ENCODE measurements around the gene PSD. TPM values are rescaled to one million over a fixed set of nuclear protein-coding genes. Genes with fewer than 3 reads are reported as not detected.

PSD gene
- total and polyA plus RNA-seq, 9 of the 15 experiments (the other 6 are each of a cell fraction or from before 2014, with no cell fraction given), result 0.11 to 1.7 (median 0.54) TPM; not detected in 2

DNA sequence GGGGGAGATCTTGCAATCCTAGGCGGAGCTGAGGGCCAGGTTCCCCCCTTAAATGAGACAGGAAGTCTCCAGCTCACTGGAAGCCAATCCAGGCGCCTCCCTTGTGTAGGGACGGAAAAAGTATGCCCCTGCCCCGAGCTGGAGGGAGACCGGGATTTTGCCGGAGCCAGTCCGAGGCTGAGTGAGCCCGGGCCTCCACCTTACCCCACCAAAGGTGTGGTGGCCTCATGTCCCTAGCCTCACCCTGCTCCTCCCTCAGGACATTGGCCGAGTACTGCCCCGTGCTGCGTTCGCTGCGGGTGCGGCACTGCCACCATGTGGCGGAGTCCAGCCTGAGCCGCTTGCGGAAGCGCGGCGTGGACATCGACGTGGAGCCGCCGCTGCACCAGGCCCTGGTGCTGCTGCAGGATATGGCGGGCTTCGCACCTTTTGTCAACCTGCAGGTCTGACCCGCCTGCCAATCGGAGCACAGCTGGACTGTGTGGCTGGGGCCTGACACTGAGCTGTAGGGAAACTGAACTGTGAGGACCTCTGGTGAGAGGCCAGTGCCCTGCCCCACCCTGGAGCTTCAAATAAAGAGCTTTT lies 4.1 kb upstream of the PSD start (continued):
- TF ChIP-seq, protein P1, sequence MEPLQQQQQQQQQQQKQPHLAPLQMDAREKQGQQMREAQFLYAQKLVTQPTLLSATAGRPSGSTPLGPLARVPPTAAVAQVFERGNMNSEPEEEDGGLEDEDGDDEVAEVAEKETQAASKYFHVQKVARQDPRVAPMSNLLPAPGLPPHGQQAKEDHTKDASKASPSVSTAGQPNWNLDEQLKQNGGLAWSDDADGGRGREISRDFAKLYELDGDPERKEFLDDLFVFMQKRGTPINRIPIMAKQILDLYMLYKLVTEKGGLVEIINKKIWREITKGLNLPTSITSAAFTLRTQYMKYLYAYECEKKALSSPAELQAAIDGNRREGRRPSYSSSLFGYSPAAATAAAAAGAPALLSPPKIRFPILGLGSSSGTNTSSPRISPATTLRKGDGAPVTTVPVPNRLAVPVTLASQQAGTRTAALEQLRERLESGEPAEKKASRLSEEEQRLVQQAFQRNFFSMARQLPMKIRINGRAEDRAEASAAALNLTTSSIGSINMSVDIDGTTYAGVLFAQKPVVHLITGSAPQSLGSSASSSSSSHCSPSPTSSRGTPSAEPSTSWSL (CRISPR knock-in tag; IDR thresholded peaks at IDR 0.05; ENCODE audit: borderline replicate concordance), result no peak
- TF ChIP-seq TEAD1 (CRISPR knock-in tag; IDR thresholded peaks at IDR 0.05) (peak in 1 of 2 experiments; percentile 62; a peak in 2 of 4 replicates), LARP7 (IDR thresholded peaks at IDR 0.05) (no peak), RUNX1 (IDR thresholded peaks at IDR 0.05; ENCODE audit: low read depth) (no peak), CC2D1A (IDR thresholded peaks at IDR 0.05) (no peak), IRF2 (CRISPR knock-in tag; IDR thresholded peaks at IDR 0.05) (no peak), ZNF12 (CRISPR knock-in tag; IDR thresholded peaks at IDR 0.05) (no peak), CREB1 (IDR thresholded peaks at IDR 0.05) (peak; percentile 51; the same call in 1 of the 2 replicates), CREB1 (CRISPR knock-in tag; IDR thresholded peaks at IDR 0.05) (peak; percentile 62; the same call in 1 of the 2 replicates), BHLHE40 (IDR thresholded peaks at IDR 0.05; ENCODE audit: low read length) (peak; percentile 65), OTX1 (CRISPR knock-in tag; IDR thresholded peaks at IDR 0.05) (no peak)
- TF ChIP-seq, protein P2, sequence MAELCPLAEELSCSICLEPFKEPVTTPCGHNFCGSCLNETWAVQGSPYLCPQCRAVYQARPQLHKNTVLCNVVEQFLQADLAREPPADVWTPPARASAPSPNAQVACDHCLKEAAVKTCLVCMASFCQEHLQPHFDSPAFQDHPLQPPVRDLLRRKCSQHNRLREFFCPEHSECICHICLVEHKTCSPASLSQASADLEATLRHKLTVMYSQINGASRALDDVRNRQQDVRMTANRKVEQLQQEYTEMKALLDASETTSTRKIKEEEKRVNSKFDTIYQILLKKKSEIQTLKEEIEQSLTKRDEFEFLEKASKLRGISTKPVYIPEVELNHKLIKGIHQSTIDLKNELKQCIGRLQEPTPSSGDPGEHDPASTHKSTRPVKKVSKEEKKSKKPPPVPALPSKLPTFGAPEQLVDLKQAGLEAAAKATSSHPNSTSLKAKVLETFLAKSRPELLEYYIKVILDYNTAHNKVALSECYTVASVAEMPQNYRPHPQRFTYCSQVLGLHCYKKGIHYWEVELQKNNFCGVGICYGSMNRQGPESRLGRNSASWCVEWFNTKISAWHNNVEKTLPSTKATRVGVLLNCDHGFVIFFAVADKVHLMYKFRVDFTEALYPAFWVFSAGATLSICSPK (IDR thresholded peaks at IDR 0.05; ENCODE audit: borderline replicate concordance), result 0 out of 2 replicates have a peak, but pooled peaks have one; percentile 24
- TF ChIP-seq, protein P3, sequence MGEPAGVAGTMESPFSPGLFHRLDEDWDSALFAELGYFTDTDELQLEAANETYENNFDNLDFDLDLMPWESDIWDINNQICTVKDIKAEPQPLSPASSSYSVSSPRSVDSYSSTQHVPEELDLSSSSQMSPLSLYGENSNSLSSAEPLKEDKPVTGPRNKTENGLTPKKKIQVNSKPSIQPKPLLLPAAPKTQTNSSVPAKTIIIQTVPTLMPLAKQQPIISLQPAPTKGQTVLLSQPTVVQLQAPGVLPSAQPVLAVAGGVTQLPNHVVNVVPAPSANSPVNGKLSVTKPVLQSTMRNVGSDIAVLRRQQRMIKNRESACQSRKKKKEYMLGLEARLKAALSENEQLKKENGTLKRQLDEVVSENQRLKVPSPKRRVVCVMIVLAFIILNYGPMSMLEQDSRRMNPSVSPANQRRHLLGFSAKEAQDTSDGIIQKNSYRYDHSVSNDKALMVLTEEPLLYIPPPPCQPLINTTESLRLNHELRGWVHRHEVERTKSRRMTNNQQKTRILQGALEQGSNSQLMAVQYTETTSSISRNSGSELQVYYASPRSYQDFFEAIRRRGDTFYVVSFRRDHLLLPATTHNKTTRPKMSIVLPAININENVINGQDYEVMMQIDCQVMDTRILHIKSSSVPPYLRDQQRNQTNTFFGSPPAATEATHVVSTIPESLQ (CRISPR knock-in tag; IDR thresholded peaks at IDR 0.05), result no peak
- TF ChIP-seq, protein P4, sequence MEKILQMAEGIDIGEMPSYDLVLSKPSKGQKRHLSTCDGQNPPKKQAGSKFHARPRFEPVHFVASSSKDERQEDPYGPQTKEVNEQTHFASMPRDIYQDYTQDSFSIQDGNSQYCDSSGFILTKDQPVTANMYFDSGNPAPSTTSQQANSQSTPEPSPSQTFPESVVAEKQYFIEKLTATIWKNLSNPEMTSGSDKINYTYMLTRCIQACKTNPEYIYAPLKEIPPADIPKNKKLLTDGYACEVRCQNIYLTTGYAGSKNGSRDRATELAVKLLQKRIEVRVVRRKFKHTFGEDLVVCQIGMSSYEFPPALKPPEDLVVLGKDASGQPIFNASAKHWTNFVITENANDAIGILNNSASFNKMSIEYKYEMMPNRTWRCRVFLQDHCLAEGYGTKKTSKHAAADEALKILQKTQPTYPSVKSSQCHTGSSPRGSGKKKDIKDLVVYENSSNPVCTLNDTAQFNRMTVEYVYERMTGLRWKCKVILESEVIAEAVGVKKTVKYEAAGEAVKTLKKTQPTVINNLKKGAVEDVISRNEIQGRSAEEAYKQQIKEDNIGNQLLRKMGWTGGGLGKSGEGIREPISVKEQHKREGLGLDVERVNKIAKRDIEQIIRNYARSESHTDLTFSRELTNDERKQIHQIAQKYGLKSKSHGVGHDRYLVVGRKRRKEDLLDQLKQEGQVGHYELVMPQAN (IDR thresholded peaks at IDR 0.05; ENCODE audit: borderline replicate concordance), result no peak
- TF ChIP-seq, protein P5, sequence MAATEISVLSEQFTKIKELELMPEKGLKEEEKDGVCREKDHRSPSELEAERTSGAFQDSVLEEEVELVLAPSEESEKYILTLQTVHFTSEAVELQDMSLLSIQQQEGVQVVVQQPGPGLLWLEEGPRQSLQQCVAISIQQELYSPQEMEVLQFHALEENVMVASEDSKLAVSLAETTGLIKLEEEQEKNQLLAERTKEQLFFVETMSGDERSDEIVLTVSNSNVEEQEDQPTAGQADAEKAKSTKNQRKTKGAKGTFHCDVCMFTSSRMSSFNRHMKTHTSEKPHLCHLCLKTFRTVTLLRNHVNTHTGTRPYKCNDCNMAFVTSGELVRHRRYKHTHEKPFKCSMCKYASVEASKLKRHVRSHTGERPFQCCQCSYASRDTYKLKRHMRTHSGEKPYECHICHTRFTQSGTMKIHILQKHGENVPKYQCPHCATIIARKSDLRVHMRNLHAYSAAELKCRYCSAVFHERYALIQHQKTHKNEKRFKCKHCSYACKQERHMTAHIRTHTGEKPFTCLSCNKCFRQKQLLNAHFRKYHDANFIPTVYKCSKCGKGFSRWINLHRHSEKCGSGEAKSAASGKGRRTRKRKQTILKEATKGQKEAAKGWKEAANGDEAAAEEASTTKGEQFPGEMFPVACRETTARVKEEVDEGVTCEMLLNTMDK (IDR thresholded peaks at IDR 0.05; ENCODE audit: borderline replicate concordance, insufficient read depth, low read depth, low read length, poor library complexity, severe bottlenecking), result peak; percentile 95
